Neutrophil (primary cell): ENCODE measurements around the gene BCDIN3D.

ENCODE experiments used
- H3K27ac ChIP-seq: fragments of 200-600 bp; sonication (generic); 2 replicates; pipeline ENCODE4 v1.5.1; 2016; ENCODE audit warnings: mild to moderate bottlenecking, moderate library complexity
- H3K27me3 ChIP-seq: fragments of 200-600 bp; sonication (generic); 2 replicates; pipeline ENCODE4 v1.6.0; 2016; ENCODE audit warnings: mild to moderate bottlenecking
- H3K36me3 ChIP-seq: fragments of 200-600 bp; sonication (generic); 2 replicates; pipeline ENCODE4 v1.5.1; 2017
- H3K4me1 ChIP-seq, 2 experiments: fragments of 200-600 bp in 1 of 2; sonication (generic) in 1 of 2; 1 replicate in 1 of 2; 2 replicates in 1 of 2; pipeline versions ENCODE4 v1.5.1 to v1.6.1; 2013 to 2016; ENCODE audit warnings: low read depth in 1 of 2, low read length in 1 of 2, mild to moderate bottlenecking in 1 of 2, moderate library complexity in 1 of 2; ENCODE audit not compliant: control insufficient read depth in 1 of 2, insufficient read depth in 1 of 2
- H3K4me3 ChIP-seq, 2 experiments: fragments of 200-600 bp in 1 of 2; sonication (generic) in 1 of 2; 1 replicate in 1 of 2; 2 replicates in 1 of 2; pipeline ENCODE4 v1.5.1; 2013 to 2016; ENCODE audit warnings: low read depth in 1 of 2, low read length in 1 of 2, mild to moderate bottlenecking in 1 of 2, moderate library complexity in 1 of 2
- H3K9me3 ChIP-seq: fragments of 200-600 bp; sonication (generic); 2 replicates; pipeline ENCODE4 v1.5.1; 2016
- CTCF ChIP-seq: fragments of 200-600 bp; sonication (generic); IDR thresholded peaks from 2 replicates; pipeline ENCODE4 v1.5.1; 2016; ENCODE audit warnings: antibody characterized with exemption

Gene BCDIN3D

GRCh38 chr12:49843411-49843810 lies 505 bp upstream of the BCDIN3D start:
- peak overlapping the region; percentile 79 for H3K27ac ChIP-seq
- H3K4me3 ChIP-seq = peak overlapping the region; percentile 74 to 76

GRCh38 chr12:49838973-49839633 lies 3.8 kb downstream of the BCDIN3D start:
- Histone ChIP-seq H3K27ac (no peak overlapping the region), H3K27me3 (no peaks in the 10 kb centered on the region), H3K4me1 (peaks cover 15 to 19% of the 10 kb centered on the region in 2 experiments), H3K4me3 (no peak overlapping the region), H3K9me3 (no peaks in the 10 kb centered on the region), H3K36me3 (no peaks in the 10 kb centered on the region)
- TF ChIP-seq CTCF = peak; percentile 74

More at GRCh38 chr12:49843411-49843810, 505 bp upstream of the BCDIN3D start:
- Histone ChIP-seq H3K4me1 (peaks cover 15 to 19% of the 10 kb centered on the region in 2 experiments), H3K36me3 (no peaks in the 10 kb centered on the region), H3K27me3 (peaks cover 20% of the 10 kb centered on the region), H3K9me3 (no peaks in the 10 kb centered on the region)
- TF ChIP-seq CTCF = no peak

- no peaks in the 10 kb centered on the region for H3K9me3 ChIP-seq
- H3K4me1 ChIP-seq = peaks cover 9 to 15% of the 10 kb centered on the region in 2 experiments
- peaks cover 5% of the 10 kb centered on the region for H3K27me3 ChIP-seq
- no peaks in the 10 kb centered on the region for H3K36me3 ChIP-seq
- H3K27ac ChIP-seq = no peak overlapping the region
- H3K4me3 ChIP-seq = no peak overlapping the region
- no peak for TF ChIP-seq CTCF
Measured at GRCh38 chr12:49832836-49833421, 10.0 kb downstream of the BCDIN3D start.

GRCh38 chr12:49831717-49832116 lies 11.2 kb downstream of the BCDIN3D start:
- Histone ChIP-seq H3K27ac (no peak overlapping the region), H3K4me3 (no peak overlapping the region), H3K27me3 (peaks cover 5% of the 10 kb centered on the region), H3K4me1 (peaks cover 19 to 27% of the 10 kb centered on the region in 2 experiments), H3K36me3 (no peaks in the 10 kb centered on the region), H3K9me3 (no peaks in the 10 kb centered on the region)
- no peak for TF ChIP-seq CTCF

GRCh38 chr12:49828133-49829091 lies 14.5 kb downstream of the BCDIN3D start, which contains the start of gene NCKAP5L:
Gene NCKAP5L (minus strand): TSS chr12:49828413. CDS start chr12:49804044, 24,369 bp downstream.
- no peaks in the 10 kb centered on the region for H3K36me3 ChIP-seq
- TF ChIP-seq CTCF = no peak
- H3K27me3 ChIP-seq = peaks cover 5% of the 10 kb centered on the region
- H3K4me3 ChIP-seq = peak within 1 kb of the TSS; percentile 70 to 71
- peak within 1 kb of the TSS; percentile 76 for H3K27ac ChIP-seq
- H3K9me3 ChIP-seq = no peaks in the 10 kb centered on the region
- H3K4me1 ChIP-seq = peaks cover 46 to 55% of the 10 kb centered on the region in 2 experiments
